Subcutaneous adipose tissue (tissue), 4 donors: ENCODE results near the gene KRT82. TPM values are rescaled to one million over a fixed set of nuclear protein-coding genes. Genes with fewer than 3 reads are reported as not detected.

ENCODE experiments used
- CTCF ChIP-seq: fragments of 450-650 bp; IDR thresholded peaks from one replicate; pipeline ENCODE4 v1.5.1; 2016; ENCODE audit warnings: low read depth, mild to moderate bottlenecking, control low read depth, antibody characterized with exemption, moderate library complexity
- total RNA-seq, 4 donors: library from RNA; depleted of rRNA; stranded (reverse); fragments of >200 nt; gene quantifications; one replicate each; pipeline ENCODE4 v1.1.0, GENCODE V29; 2016

The KRT82 gene
- total RNA-seq, 4 donors from 2014 or later = not detected

- no peak for TF ChIP-seq CTCF
Measured at GRCh38 chr12:52346593-52346992, 59.5 kb downstream of the KRT82 start.

- no peak for TF ChIP-seq CTCF
Measured at GRCh38 chr12:52344111-52344510, 62.0 kb downstream of the KRT82 start.

Other genes with a start within 250 kb of the KRT82 start
- not detected for gene KRT80, start 214.3 kb downstream of the KRT82 start, total RNA-seq
- gene KRT7, start 173.1 kb downstream of the KRT82 start, total RNA-seq = 1 to 10 TPM; 2.4 to 4.0 (median 3.7) TPM
- gene KRT86, start 131.7 kb downstream of the KRT82 start, total RNA-seq = under 1 TPM in 1 of 4 donors, not detected in 3; 0.34 TPM
- gene KRT81, start 114.8 kb downstream of the KRT82 start, total RNA-seq = not detected
- not detected for gene KRT83, start 84.9 kb downstream of the KRT82 start, total RNA-seq
- not detected for gene KRT85, start 38.9 kb downstream of the KRT82 start, total RNA-seq
- gene KRT84, start 20.7 kb downstream of the KRT82 start, total RNA-seq = not detected
- not detected for gene KRT75, start 28.0 kb upstream of the KRT82 start, total RNA-seq
- gene KRT6B, start 45.8 kb upstream of the KRT82 start, total RNA-seq = not detected
- gene KRT6C, start 67.5 kb upstream of the KRT82 start, total RNA-seq = not detected
- under 1 TPM in 1 of 4 donors, not detected in 3; 0.98 TPM for gene KRT6A, start 86.9 kb upstream of the KRT82 start, total RNA-seq
- 1 to 10 TPM in 1 of 4 donors, under 1 TPM in 2, not detected in 1; 0.33 to 1.3 (median 0.88) TPM for gene KRT5, start 114.1 kb upstream of the KRT82 start, total RNA-seq
- not detected for gene KRT71, start 146.8 kb upstream of the KRT82 start, total RNA-seq
- not detected for gene KRT74, start 167.5 kb upstream of the KRT82 start, total RNA-seq
- gene KRT72, start 195.1 kb upstream of the KRT82 start, total RNA-seq = not detected
- gene KRT73, start 212.2 kb upstream of the KRT82 start, total RNA-seq = not detected
- gene KRT2, start 245.9 kb upstream of the KRT82 start, total RNA-seq = not detected